Panc1 (cell line): ENCODE measurements around the gene CADM1. TPM values are rescaled to one million over a fixed set of nuclear protein-coding genes. Genes with fewer than 3 reads are reported as not detected.

ENCODE experiments used
- ATAC-seq: fragments of 200-7000 bp; cut with Tn5 transposase; 2 replicates; pipeline ENCODE4 v1.9.1; 2020; ENCODE audit warnings: mild to moderate bottlenecking, moderate library complexity
- BruUV-seq: library from RNA; stranded (reverse); fragments of 400-500 nt; replicated peaks from 2 replicates; lab custom pipeline; 2021; lab: Mats Ljungman, UMichigan
- CTCF ChIA-PET: fragments of 300-600 bp; sonication (Branson Sonifier 250); formaldehyde crosslinking; loops from one replicate; lab custom pipeline; 2022; ENCODE audit warnings: antibody characterized with exemption; lab: Charles Lee
- POLR2A ChIA-PET: fragments of 300-600 bp; sonication (Branson Sonifier 250); formaldehyde crosslinking; loops from one replicate; lab custom pipeline; 2022; ENCODE audit warnings: antibody characterized with exemption; lab: Charles Lee
- DNase-seq: peaks from one replicate; pipeline ENCODE4 v3.0.0-alpha.2; 2010; ENCODE audit warnings: low read depth, low spot score
- H3K27ac ChIP-seq: 2 replicates; pipeline ENCODE4 v1.5.1; 2011; ENCODE audit warnings: mild to moderate bottlenecking, low read length, inconsistent platforms
- H3K27me3 ChIP-seq: fragments of 200-500 bp; sonication (Bioruptor generic); 2 replicates; pipeline ENCODE4 v1.6.0; 2014; ENCODE audit warnings: low read length, inconsistent platforms; ENCODE audit not compliant: control insufficient read depth, insufficient read depth
- H3K36me3 ChIP-seq: fragments of 200-500 bp; sonication (Bioruptor generic); 2 replicates; pipeline ENCODE4 v1.5.1; 2014; ENCODE audit warnings: inconsistent platforms, mild to moderate bottlenecking, low read length, moderate library complexity; ENCODE audit not compliant: control insufficient read depth, insufficient read depth
- H3K4me1 ChIP-seq: 2 replicates; pipeline ENCODE4 v1.5.1; 2011; ENCODE audit warnings: inconsistent platforms, mild to moderate bottlenecking, low read length, moderate library complexity; ENCODE audit not compliant: control insufficient read depth, insufficient read depth
- H3K4me3 ChIP-seq, 2 experiments: 2 replicates each; pipeline ENCODE4 v1.5.1; 2011 to 2012; ENCODE audit warnings: low read depth in 2 of 2, low read length in 2 of 2, mild to moderate bottlenecking in 2 of 2, inconsistent platforms in 1 of 2, moderate library complexity in 1 of 2
- H3K9me3 ChIP-seq: fragments of 200-500 bp; sonication (Bioruptor generic); 2 replicates; pipeline ENCODE4 v1.5.1; 2014; ENCODE audit warnings: low read depth, mild to moderate bottlenecking, inconsistent platforms, low read length, moderate library complexity; ENCODE audit not compliant: control insufficient read depth, insufficient read depth
- POLR2AphosphoS5 ChIP-seq: IDR thresholded peaks from 2 replicates; pipeline ENCODE4 v1.6.1; 2012; ENCODE audit warnings: mild to moderate bottlenecking, low read depth, low read length, moderate library complexity
- SIN3A ChIP-seq: IDR thresholded peaks from 2 replicates; pipeline ENCODE4 v1.6.1; 2012; ENCODE audit warnings: low read depth, mild to moderate bottlenecking, low read length, moderate library complexity, borderline replicate concordance; ENCODE audit not compliant: insufficient read depth
- TCF7L2 ChIP-seq: IDR thresholded peaks from 2 replicates; pipeline ENCODE4 v1.6.1; 2011; ENCODE audit warnings: mild to moderate bottlenecking, low read depth, low read length, inconsistent platforms
- in situ Hi-C: cut with HindIII; loops from 2 replicates; pipeline ENCODE4 v1.10.0; 2016; ENCODE audit warnings: low sequenced_read_pairs, low pct_unique_long_range_greater_than_20kb
- intact Hi-C: fragments of 100-400 bp; cut with micrococcal nuclease; formaldehyde crosslinking; loops from one replicate; pipeline ENCODE4 v1.10.0; 2022; ENCODE audit not compliant: unreplicated experiment
- total RNA-seq: library from RNA; stranded (reverse); gene quantifications from one replicate; pipeline ENCODE4 v1.2.1, GENCODE V29; 2021; ENCODE audit not compliant: unreplicated experiment
- TF ChIP-seq, protein P1 (sequence below): fragments of 450-650 bp; IDR thresholded peaks from 2 replicates; pipeline ENCODE4 v1.5.1; 2017; ENCODE audit warnings: mild to moderate bottlenecking
- TF ChIP-seq, protein P2 (sequence below), 2 experiments: IDR thresholded peaks; 2 replicates each; pipeline ENCODE4 v1.6.1; 2011 to 2012; ENCODE audit warnings: low read depth in 2 of 2, control low read depth in 1 of 2, low read length in 1 of 2, mild to moderate bottlenecking in 1 of 2, moderate library complexity in 1 of 2; ENCODE audit not compliant: insufficient read depth in 1 of 2

CADM1 gene
- total RNA-seq, 1 experiment from 2014 or later, result 3.9 TPM

DNA sequence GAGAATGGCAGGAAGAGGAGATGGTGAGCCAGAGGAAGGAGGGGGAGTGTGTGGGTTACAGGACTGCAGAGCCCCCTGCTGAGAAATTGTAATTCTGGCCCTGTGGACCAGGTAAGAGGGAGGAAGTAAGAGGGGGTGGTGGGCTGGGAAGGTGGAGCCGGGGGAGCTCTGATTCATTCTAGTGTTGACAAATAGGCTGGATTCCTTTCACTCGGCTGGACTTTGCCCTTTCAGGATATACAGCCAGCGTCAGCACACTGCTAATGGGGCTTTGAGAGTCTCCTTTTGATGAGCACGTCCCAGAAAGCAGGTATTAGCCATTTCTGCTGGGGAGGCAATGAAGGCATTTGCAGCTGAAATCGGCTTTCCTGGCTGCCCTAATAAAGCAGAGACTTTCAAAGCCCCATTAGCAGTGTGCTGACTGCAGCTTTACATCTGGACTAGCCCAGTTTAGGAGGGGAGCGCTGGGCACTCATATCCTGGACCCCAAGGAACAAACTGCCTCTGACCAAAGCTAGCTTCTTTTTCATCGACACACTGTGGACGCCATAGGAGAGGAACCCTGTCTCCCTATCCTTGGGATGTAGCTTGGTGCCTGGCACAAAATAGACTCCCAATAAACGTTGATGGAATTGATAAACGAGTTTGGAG, 44.8 kb upstream of the CADM1 start:
- intact Hi-C loops (no loop called here), in situ Hi-C loops (no loop called here)
- ChIA-PET POLR2A (no interaction called here), CTCF (no interaction called here)
- Histone ChIP-seq H3K9me3 (no peaks in the 10 kb centered on the region), H3K36me3 (no peaks in the 10 kb centered on the region), H3K4me3 (no peak overlapping the region), H3K27ac (no peak overlapping the region), H3K4me1 (no peaks in the 10 kb centered on the region), H3K27me3 (no peaks in the 10 kb centered on the region)
- TF ChIP-seq, protein P1, sequence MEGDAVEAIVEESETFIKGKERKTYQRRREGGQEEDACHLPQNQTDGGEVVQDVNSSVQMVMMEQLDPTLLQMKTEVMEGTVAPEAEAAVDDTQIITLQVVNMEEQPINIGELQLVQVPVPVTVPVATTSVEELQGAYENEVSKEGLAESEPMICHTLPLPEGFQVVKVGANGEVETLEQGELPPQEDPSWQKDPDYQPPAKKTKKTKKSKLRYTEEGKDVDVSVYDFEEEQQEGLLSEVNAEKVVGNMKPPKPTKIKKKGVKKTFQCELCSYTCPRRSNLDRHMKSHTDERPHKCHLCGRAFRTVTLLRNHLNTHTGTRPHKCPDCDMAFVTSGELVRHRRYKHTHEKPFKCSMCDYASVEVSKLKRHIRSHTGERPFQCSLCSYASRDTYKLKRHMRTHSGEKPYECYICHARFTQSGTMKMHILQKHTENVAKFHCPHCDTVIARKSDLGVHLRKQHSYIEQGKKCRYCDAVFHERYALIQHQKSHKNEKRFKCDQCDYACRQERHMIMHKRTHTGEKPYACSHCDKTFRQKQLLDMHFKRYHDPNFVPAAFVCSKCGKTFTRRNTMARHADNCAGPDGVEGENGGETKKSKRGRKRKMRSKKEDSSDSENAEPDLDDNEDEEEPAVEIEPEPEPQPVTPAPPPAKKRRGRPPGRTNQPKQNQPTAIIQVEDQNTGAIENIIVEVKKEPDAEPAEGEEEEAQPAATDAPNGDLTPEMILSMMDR, result no peak
- TF ChIP-seq, protein P2, sequence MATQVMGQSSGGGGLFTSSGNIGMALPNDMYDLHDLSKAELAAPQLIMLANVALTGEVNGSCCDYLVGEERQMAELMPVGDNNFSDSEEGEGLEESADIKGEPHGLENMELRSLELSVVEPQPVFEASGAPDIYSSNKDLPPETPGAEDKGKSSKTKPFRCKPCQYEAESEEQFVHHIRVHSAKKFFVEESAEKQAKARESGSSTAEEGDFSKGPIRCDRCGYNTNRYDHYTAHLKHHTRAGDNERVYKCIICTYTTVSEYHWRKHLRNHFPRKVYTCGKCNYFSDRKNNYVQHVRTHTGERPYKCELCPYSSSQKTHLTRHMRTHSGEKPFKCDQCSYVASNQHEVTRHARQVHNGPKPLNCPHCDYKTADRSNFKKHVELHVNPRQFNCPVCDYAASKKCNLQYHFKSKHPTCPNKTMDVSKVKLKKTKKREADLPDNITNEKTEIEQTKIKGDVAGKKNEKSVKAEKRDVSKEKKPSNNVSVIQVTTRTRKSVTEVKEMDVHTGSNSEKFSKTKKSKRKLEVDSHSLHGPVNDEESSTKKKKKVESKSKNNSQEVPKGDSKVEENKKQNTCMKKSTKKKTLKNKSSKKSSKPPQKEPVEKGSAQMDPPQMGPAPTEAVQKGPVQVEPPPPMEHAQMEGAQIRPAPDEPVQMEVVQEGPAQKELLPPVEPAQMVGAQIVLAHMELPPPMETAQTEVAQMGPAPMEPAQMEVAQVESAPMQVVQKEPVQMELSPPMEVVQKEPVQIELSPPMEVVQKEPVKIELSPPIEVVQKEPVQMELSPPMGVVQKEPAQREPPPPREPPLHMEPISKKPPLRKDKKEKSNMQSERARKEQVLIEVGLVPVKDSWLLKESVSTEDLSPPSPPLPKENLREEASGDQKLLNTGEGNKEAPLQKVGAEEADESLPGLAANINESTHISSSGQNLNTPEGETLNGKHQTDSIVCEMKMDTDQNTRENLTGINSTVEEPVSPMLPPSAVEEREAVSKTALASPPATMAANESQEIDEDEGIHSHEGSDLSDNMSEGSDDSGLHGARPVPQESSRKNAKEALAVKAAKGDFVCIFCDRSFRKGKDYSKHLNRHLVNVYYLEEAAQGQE (IDR thresholded peaks at IDR 0.05; ENCODE audit: insufficient read depth in 1 of 2, low read depth in 2 of 2, low read length in 1 of 2), result no peak
- no peak for TF ChIP-seq POLR2AphosphoS5
- BruUV-seq, result no TSS peak
- DNase-seq (no peak), ATAC-seq (no peak)

DNA sequence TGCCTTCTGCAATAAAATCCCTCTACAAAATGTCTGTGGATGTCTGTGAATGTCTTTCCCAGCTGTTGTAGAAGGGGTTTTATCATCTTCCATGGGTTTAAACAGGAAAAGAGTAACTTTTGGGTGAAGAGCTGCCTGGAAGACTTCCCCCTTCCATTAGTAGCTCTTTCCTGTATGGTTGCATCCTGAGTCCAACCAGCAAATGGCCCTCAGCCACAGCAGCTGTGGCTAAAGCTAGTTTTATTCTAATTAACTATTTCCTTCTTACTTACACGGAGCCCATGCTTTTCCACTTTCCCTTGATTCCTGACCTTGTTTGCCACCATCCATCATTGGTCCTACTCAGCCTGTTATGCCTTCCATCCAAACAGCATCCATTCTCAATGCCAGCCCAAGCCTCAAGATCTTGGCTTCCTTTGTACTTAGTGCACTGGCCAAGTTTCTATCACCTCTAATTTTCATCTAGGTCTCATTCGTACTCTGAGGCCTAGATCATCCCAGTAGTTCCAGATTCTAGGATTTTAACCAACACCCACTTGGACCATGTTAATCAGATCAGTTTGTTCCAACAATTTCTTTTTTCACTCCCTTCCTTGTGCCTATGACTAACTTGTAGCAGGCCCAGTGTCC, 41.5 kb upstream of the CADM1 start:
- CTCF ChIA-PET, result no interaction called here

More for the DNA sequence above, 41.5 kb upstream of the CADM1 start:
- intact Hi-C loops (no loop called here), in situ Hi-C loops (no loop called here)
- no peaks in the 10 kb centered on the region for H3K9me3 ChIP-seq
- no peak overlapping the region for H3K4me3 ChIP-seq
- no peaks in the 10 kb centered on the region for H3K27me3 ChIP-seq
- no peak for TF ChIP-seq SIN3A
- TF ChIP-seq, protein P1, result no peak
- TF ChIP-seq, protein P2 (IDR thresholded peaks at IDR 0.05; ENCODE audit: insufficient read depth in 1 of 2, low read depth in 2 of 2, low read length in 1 of 2), result no peak
- TF ChIP-seq POLR2AphosphoS5, result no peak
- TF ChIP-seq TCF7L2, result no peak
- H3K36me3 ChIP-seq, result no peaks in the 10 kb centered on the region
- POLR2A ChIA-PET, result no interaction called here
- BruUV-seq, result no TSS peak
- DNase-seq, result no peak
- ATAC-seq, result no peak
- no peaks in the 10 kb centered on the region for H3K4me1 ChIP-seq
- no peak overlapping the region for H3K27ac ChIP-seq
